OCI-LY1 (cell line): ENCODE measurements around the gene CCSAP.

ENCODE experiments used
- H2AFZ ChIP-seq: fragments of 200-600 bp; sonication (generic), shearing (Covaris generic); 2 replicates; pipeline ENCODE4 v1.6.0; 2014; ENCODE audit warnings: antibody characterized with exemption, mild to moderate bottlenecking, low read length
- H3F3A ChIP-seq: fragments of 200-600 bp; sonication (generic), shearing (Covaris generic); 2 replicates; pipeline ENCODE4 v1.6.0; 2014; ENCODE audit warnings: mild to moderate bottlenecking, antibody characterized with exemption, low read length, moderate library complexity; ENCODE audit not compliant: insufficient read depth
- H3K27ac ChIP-seq: fragments of 200-600 bp; sonication (generic); 2 replicates; pipeline ENCODE4 v1.5.1; 2014; ENCODE audit warnings: low read length, mixed run types, mild to moderate bottlenecking, low read depth; ENCODE audit not compliant: poor library complexity, severe bottlenecking
- H3K27me3 ChIP-seq: fragments of 200-600 bp; sonication (generic); 2 replicates; pipeline ENCODE4 v1.6.0; 2014; ENCODE audit warnings: antibody characterized with exemption, mild to moderate bottlenecking, low read length, moderate library complexity; ENCODE audit not compliant: insufficient read depth
- H3K36me3 ChIP-seq: fragments of 200-600 bp; sonication (generic); 2 replicates; pipeline ENCODE4 v1.6.1; 2014; ENCODE audit warnings: mild to moderate bottlenecking, antibody characterized with exemption, low read length, moderate library complexity, mixed read lengths; ENCODE audit not compliant: insufficient read depth
- H3K4me1 ChIP-seq: fragments of 200-600 bp; sonication (generic); 2 replicates; pipeline ENCODE4 v1.5.1; 2014; ENCODE audit warnings: mild to moderate bottlenecking, low read length, moderate library complexity; ENCODE audit not compliant: insufficient read depth, severe bottlenecking
- H3K4me2 ChIP-seq: fragments of 200-600 bp; sonication (generic), shearing (Covaris generic); 2 replicates; pipeline ENCODE4 v1.6.1; 2014; ENCODE audit warnings: low read length
- H3K4me3 ChIP-seq: fragments of 200-600 bp; sonication (generic); 2 replicates; pipeline ENCODE4 v1.5.1; 2014; ENCODE audit warnings: low read length, low read depth, mild to moderate bottlenecking, mixed read lengths; ENCODE audit not compliant: poor library complexity, severe bottlenecking
- H3K79me2 ChIP-seq: fragments of 200-600 bp; shearing (Covaris generic); 2 replicates; pipeline ENCODE4 v1.6.1; 2016; ENCODE audit warnings: mixed run types, low read length, mixed read lengths; ENCODE audit not compliant: insufficient read depth
- H3K9ac ChIP-seq: fragments of 200-600 bp; sonication (generic), shearing (Covaris generic); 2 replicates; pipeline ENCODE4 v1.6.1; 2014; ENCODE audit warnings: mild to moderate bottlenecking, low read length, mixed read lengths
- H3K9me2 ChIP-seq: fragments of 200-600 bp; sonication (generic), shearing (Covaris generic); 2 replicates; pipeline ENCODE4 v1.6.1; 2014; ENCODE audit warnings: low read depth, mild to moderate bottlenecking, low read length, mixed read lengths
- H3K9me3 ChIP-seq: fragments of 200-600 bp; shearing (Covaris generic); 2 replicates; pipeline ENCODE4 v1.6.1; 2014; ENCODE audit warnings: low read length, mixed read lengths
- H4K20me1 ChIP-seq: fragments of 200-600 bp; sonication (generic), shearing (Covaris generic); 2 replicates; pipeline ENCODE4 v1.6.0; 2016; ENCODE audit warnings: mild to moderate bottlenecking, low read length; ENCODE audit not compliant: insufficient read depth
- CTCF ChIP-seq: fragments of 200-600 bp; sonication (generic), shearing (Covaris generic); IDR thresholded peaks from 2 replicates; pipeline ENCODE4 v1.5.1; 2017; ENCODE audit warnings: mild to moderate bottlenecking, antibody characterized with exemption, low read length, moderate library complexity, mixed read lengths
- EZH2 ChIP-seq: fragments of 200-600 bp; sonication (generic), shearing (Covaris generic); IDR thresholded peaks from 2 replicates; pipeline ENCODE4 v1.8.0; 2017; ENCODE audit warnings: borderline replicate concordance, mixed run types, mild to moderate bottlenecking, antibody characterized with exemption, low read length, moderate library complexity, mixed read lengths

CCSAP gene

GRCh38 chr1:229287267-229287666, 55.6 kb downstream of the CCSAP start:
- peaks cover 20% of the 10 kb centered on the region for H3K79me2 ChIP-seq
- H3K9me3 ChIP-seq: 0 out of 2 replicates have a peak, but pooled peaks cover 2% of the 10 kb centered on the region
- H4K20me1 ChIP-seq: no peaks in the 10 kb centered on the region
- H3K4me1 ChIP-seq: no peaks in the 10 kb centered on the region
- H3K9ac ChIP-seq: no peak overlapping the region
- TF ChIP-seq CTCF (no peak), EZH2 (no peak)
- H3K9me2 ChIP-seq: no peaks in the 10 kb centered on the region
- H3K27me3 ChIP-seq: no peaks in the 10 kb centered on the region
- no peak overlapping the region for H3K4me3 ChIP-seq
- H3F3A ChIP-seq: no peaks in the 10 kb centered on the region
- H3K36me3 ChIP-seq: peaks cover 26% of the 10 kb centered on the region
- H3K27ac ChIP-seq: no peak overlapping the region
- no peak overlapping the region for H3K4me2 ChIP-seq
- H2AFZ ChIP-seq: no peak overlapping the region

- Histone ChIP-seq H3K4me1 (no peaks in the 10 kb centered on the region), H3K27me3 (no peaks in the 10 kb centered on the region), H4K20me1 (no peaks in the 10 kb centered on the region), H3K27ac (no peak overlapping the region), H3K9me2 (no peaks in the 10 kb centered on the region), H3K9ac (no peak overlapping the region), H3K4me3 (no peak overlapping the region), H3K9me3 (0 out of 2 replicates have a peak, but pooled peaks cover 3% of the 10 kb centered on the region), H3K79me2 (peaks cover 24% of the 10 kb centered on the region), H3F3A (no peaks in the 10 kb centered on the region), H3K4me2 (no peak overlapping the region), H3K36me3 (peaks cover 22% of the 10 kb centered on the region), H2AFZ (no peak overlapping the region)
- TF ChIP-seq EZH2 (no peak), CTCF (no peak)
Observed at GRCh38 chr1:229286099-229286766, 56.6 kb downstream of the CCSAP start.

- Histone ChIP-seq H3K36me3 (peaks cover 14% of the 10 kb centered on the region; the same call in 1 of the 2 replicates), H3F3A (no peaks in the 10 kb centered on the region), H2AFZ (no peak overlapping the region), H4K20me1 (no peaks in the 10 kb centered on the region), H3K9ac (no peak overlapping the region), H3K27me3 (no peaks in the 10 kb centered on the region), H3K79me2 (peaks cover 28% of the 10 kb centered on the region), H3K9me3 (0 out of 2 replicates have a peak, but pooled peaks cover 3% of the 10 kb centered on the region), H3K9me2 (no peaks in the 10 kb centered on the region), H3K4me2 (no peak overlapping the region), H3K4me1 (no peaks in the 10 kb centered on the region), H3K27ac (no peak overlapping the region), H3K4me3 (no peak overlapping the region)
- no peak for TF ChIP-seq CTCF
- TF ChIP-seq EZH2: no peak
Observed at GRCh38 chr1:229285440-229285839, 57.4 kb downstream of the CCSAP start.
